HG03521 (cell line): ENCODE data around the gene TFF3.

Experiments
- ATAC-seq: cut with Tn5 transposase; IDR thresholded peaks from one replicate; pipeline ENCODE4 v1.9.1; 2021; ENCODE audit warnings: mild to moderate bottlenecking, moderate library complexity; ENCODE audit not compliant: unreplicated experiment

TFF3 gene

GRCh38 chr21:42272984-42273600 is 42.1 kb downstream of the TFF3 start:
- no peak for ATAC-seq

GRCh38 chr21:42272109-42272962 is 42.9 kb downstream of the TFF3 start:
- ATAC-seq: no peak

DNA sequence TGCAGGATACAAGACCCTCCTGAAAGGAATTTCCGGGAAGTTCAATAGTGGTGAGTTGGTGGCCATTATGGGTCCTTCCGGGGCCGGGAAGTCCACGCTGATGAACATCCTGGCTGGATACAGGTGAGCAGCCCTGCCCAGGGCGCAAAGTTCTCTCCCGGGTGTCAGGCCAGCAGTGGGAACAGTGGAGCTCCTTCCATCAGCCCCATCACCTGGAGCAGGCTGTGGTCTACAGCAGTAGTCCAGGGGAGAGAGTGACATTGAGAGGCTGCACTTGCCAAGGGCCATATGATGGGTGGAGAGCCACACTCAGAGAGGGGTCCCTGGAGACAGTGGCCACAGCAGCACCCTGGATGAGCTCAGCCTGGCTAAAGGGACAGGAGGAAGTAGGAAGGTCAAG is 44.1 kb downstream of the TFF3 start:
- no peak for ATAC-seq

GRCh38 chr21:42269386-42269785 is 45.8 kb downstream of the TFF3 start:
- no peak for ATAC-seq

DNA sequence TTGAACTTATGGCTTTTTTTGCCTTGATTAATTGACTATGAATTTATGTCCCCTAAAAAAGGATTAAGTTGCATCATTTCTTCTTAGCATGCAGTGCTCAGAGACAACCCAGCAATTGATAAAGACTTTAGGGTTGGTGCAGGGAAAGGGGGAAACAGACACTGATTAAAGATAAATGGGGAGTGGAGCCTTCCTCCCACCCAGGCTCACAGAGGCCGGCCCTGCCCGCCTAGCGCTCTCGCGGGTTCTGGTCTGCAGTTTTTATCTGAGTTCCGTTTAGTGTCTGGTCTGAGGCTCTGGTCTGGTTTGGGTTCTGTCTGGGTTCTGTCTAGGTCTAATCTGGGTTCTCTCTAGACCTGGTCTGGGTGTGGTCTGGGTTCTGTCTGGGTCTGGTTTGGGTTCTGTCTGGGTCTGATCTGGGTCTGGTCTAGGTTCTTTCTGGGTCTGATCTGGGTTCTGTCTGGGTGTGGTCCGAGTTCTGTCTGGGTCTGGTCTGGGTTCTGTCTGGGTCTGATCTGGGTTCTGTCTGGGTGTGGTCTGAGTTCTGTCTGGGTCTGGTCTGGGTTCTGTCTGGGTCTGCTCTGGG is 48.1 kb downstream of the TFF3 start:
- no peak for ATAC-seq

GRCh38 chr21:42265231-42265812 is 49.9 kb downstream of the TFF3 start:
- ATAC-seq: no peak

GRCh38 chr21:42264245-42265195 is 50.7 kb downstream of the TFF3 start:
- no peak for ATAC-seq

GRCh38 chr21:42263591-42264131 is 51.5 kb downstream of the TFF3 start:
- ATAC-seq: no peak

- no peak for ATAC-seq
These were observed 52.4 kb downstream of the TFF3 start for GRCh38 chr21:42262831-42263231.

DNA sequence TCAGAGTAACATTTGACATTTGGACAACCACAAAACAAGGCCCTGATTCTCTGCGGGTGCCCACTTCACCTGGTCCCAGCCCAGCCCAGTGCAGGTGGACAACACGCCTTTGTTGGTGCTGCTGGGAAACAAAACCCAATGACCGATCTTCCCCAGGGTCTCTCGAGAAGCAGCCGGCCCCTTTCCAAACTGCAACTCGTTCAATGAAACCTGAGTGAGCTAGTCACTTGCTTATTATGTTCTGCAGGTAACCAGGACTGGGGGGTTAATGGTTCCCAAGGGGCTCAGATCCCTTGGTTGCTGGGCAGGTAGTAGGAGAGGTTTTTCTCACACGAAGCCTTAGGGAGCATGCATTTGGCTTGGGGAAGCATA is 53.4 kb downstream of the TFF3 start:
- ATAC-seq: no peak
